SK-N-SH treated with all-trans-retinoic acid at 6 μM for 48 hours (cell line): ENCODE data around the gene FAM72A.

ENCODE experiments used
- ATAC-seq: fragments of 200-7000 bp; cut with Tn5 transposase; 3 replicates; pipeline ENCODE4 v1.9.1; 2020; ENCODE audit warnings: mild to moderate bottlenecking, moderate library complexity
- ARNTL ChIP-seq: fragments of 450-650 bp; formaldehyde crosslinking; IDR thresholded peaks from 2 replicates; pipeline ENCODE4 v1.5.0; 2020; ENCODE audit warnings: low read depth, mild to moderate bottlenecking, moderate library complexity, borderline replicate concordance
- BACH2 ChIP-seq: fragments of 250-450 bp; sonication (Bioruptor Pico); IDR thresholded peaks from 2 replicates; pipeline ENCODE4 v1.9.0; 2021; ENCODE audit warnings: mild to moderate bottlenecking, borderline replicate concordance
- ESRRG ChIP-seq: fragments of 250-450 bp; sonication (Bioruptor Pico); IDR thresholded peaks from 2 replicates; pipeline ENCODE4 v1.6.1; 2021; ENCODE audit warnings: mild to moderate bottlenecking
- GLIS3 ChIP-seq: fragments of 250-450 bp; sonication (Bioruptor Pico); IDR thresholded peaks from 2 replicates; pipeline ENCODE4 v1.5.0; 2020; ENCODE audit warnings: mild to moderate bottlenecking, moderate library complexity
- ISL1 ChIP-seq: fragments of 250-450 bp; sonication (Bioruptor Pico); IDR thresholded peaks from 2 replicates; pipeline ENCODE4 v2.1.2; 2022; ENCODE audit warnings: mild to moderate bottlenecking, moderate library complexity
- PPARA ChIP-seq: fragments of 250-450 bp; sonication (Bioruptor Pico); IDR thresholded peaks from 2 replicates; pipeline ENCODE4 v1.5.0; 2020; ENCODE audit warnings: mild to moderate bottlenecking, borderline replicate concordance
- RARB ChIP-seq: fragments of 250-450 bp; sonication (Bioruptor Pico); IDR thresholded peaks from 2 replicates; pipeline ENCODE4 v1.8.0; 2021; ENCODE audit warnings: mild to moderate bottlenecking, moderate library complexity
- SNAI2 ChIP-seq: fragments of 250-450 bp; sonication (Bioruptor Pico); IDR thresholded peaks from 2 replicates; pipeline ENCODE4 v1.5.0; 2020; ENCODE audit warnings: mild to moderate bottlenecking, moderate library complexity
- TCF4 ChIP-seq: fragments of 250-450 bp; sonication (Bioruptor Pico); IDR thresholded peaks from 2 replicates; pipeline ENCODE4 v1.8.0; 2021; ENCODE audit warnings: mild to moderate bottlenecking, moderate library complexity, borderline replicate concordance
- ZC3H10 ChIP-seq: fragments of 250-450 bp; sonication (Bioruptor Pico); IDR thresholded peaks from 2 replicates; pipeline ENCODE4 v1.5.1; 2021; ENCODE audit warnings: mild to moderate bottlenecking, moderate library complexity
- ZFP30 ChIP-seq: fragments of 450-650 bp; formaldehyde crosslinking; IDR thresholded peaks from 2 replicates; pipeline ENCODE4 v1.5.0; 2022; ENCODE audit warnings: mild to moderate bottlenecking, moderate library complexity
- ZNF565 ChIP-seq: fragments of 450-650 bp; formaldehyde crosslinking; conservative IDR thresholded peaks from 2 replicates; pipeline ENCODE4 v1.5.0; 2020; ENCODE audit warnings: low read depth, mild to moderate bottlenecking, moderate library complexity
- TF ChIP-seq, protein P1 (sequence below): fragments of 250-450 bp; sonication (Bioruptor Pico); IDR thresholded peaks from 2 replicates; pipeline ENCODE4 v1.5.0; 2020; ENCODE audit warnings: mild to moderate bottlenecking, moderate library complexity
- TF ChIP-seq, protein P2 (sequence below): fragments of 250-450 bp; sonication (Bioruptor Pico); IDR thresholded peaks from 2 replicates; pipeline ENCODE4 v1.8.0; 2020; ENCODE audit warnings: mild to moderate bottlenecking, moderate library complexity, borderline replicate concordance
- TF ChIP-seq, protein P3 (sequence below): fragments of 250-450 bp; sonication (Bioruptor Pico); IDR thresholded peaks from 2 replicates; pipeline ENCODE4 v1.5.1; 2021; ENCODE audit warnings: mild to moderate bottlenecking, moderate library complexity
- TF ChIP-seq, protein P4 (sequence below): fragments of 250-450 bp; sonication (Bioruptor Pico); IDR thresholded peaks from 2 replicates; pipeline ENCODE4 v1.8.0; 2021; ENCODE audit warnings: low read depth, mild to moderate bottlenecking, moderate library complexity, borderline replicate concordance
- TF ChIP-seq, protein P5 (sequence below): fragments of 250-450 bp; sonication (Bioruptor Pico); IDR thresholded peaks from 2 replicates; pipeline ENCODE4 v1.5.1; 2020; ENCODE audit warnings: low read depth, mild to moderate bottlenecking, moderate library complexity

Gene FAM72A

DNA sequence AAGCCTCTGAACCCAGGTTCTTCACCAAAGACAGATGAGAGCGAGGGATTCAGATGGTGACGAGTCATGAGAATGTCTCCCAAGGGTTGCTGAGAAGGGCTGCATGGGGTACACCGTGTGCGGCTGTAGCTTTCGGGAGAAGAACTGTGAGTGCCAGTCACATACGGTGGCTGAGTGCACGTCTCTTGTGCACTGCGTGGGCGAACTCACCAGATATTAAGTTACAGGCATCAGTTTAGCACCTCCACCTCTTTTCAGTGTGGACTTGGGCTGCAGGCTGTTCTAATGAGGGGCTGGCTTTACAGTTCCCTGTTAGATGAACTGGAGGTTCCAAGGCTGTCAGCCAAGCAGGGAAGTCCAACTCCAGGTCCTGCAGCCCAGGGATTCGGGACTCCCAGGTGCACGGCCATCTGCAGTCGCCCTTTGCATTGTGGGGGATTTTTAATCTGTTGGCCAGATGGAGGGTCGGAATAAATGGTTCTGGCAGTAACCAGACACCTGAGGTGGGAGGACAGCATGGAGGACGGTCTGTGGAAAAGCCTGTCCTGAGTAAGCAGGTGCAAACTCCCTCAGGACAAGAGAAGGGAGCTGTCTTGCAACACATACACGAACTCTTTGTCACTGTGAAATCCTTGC is 59.0 kb downstream of the FAM72A start:
- TF ChIP-seq, protein P1, sequence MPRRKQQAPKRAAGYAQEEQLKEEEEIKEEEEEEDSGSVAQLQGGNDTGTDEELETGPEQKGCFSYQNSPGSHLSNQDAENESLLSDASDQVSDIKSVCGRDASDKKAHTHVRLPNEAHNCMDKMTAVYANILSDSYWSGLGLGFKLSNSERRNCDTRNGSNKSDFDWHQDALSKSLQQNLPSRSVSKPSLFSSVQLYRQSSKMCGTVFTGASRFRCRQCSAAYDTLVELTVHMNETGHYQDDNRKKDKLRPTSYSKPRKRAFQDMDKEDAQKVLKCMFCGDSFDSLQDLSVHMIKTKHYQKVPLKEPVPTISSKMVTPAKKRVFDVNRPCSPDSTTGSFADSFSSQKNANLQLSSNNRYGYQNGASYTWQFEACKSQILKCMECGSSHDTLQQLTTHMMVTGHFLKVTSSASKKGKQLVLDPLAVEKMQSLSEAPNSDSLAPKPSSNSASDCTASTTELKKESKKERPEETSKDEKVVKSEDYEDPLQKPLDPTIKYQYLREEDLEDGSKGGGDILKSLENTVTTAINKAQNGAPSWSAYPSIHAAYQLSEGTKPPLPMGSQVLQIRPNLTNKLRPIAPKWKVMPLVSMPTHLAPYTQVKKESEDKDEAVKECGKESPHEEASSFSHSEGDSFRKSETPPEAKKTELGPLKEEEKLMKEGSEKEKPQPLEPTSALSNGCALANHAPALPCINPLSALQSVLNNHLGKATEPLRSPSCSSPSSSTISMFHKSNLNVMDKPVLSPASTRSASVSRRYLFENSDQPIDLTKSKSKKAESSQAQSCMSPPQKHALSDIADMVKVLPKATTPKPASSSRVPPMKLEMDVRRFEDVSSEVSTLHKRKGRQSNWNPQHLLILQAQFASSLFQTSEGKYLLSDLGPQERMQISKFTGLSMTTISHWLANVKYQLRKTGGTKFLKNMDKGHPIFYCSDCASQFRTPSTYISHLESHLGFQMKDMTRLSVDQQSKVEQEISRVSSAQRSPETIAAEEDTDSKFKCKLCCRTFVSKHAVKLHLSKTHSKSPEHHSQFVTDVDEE (CRISPR knock-in tag) = no peak
- no peak for TF ChIP-seq GLIS3 (CRISPR knock-in tag)
- no peak for TF ChIP-seq ESRRG (CRISPR knock-in tag)
- no peak for TF ChIP-seq ZNF565 (CRISPR knock-in tag)
- TF ChIP-seq, protein P2, sequence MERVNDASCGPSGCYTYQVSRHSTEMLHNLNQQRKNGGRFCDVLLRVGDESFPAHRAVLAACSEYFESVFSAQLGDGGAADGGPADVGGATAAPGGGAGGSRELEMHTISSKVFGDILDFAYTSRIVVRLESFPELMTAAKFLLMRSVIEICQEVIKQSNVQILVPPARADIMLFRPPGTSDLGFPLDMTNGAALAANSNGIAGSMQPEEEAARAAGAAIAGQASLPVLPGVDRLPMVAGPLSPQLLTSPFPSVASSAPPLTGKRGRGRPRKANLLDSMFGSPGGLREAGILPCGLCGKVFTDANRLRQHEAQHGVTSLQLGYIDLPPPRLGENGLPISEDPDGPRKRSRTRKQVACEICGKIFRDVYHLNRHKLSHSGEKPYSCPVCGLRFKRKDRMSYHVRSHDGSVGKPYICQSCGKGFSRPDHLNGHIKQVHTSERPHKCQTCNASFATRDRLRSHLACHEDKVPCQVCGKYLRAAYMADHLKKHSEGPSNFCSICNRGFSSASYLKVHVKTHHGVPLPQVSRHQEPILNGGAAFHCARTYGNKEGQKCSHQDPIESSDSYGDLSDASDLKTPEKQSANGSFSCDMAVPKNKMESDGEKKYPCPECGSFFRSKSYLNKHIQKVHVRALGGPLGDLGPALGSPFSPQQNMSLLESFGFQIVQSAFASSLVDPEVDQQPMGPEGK (CRISPR knock-in tag) = no peak
- TF ChIP-seq BACH2 = no peak
- no peak for TF ChIP-seq ARNTL
- no peak for TF ChIP-seq RARB (CRISPR knock-in tag)
- no peak for TF ChIP-seq ZC3H10 (CRISPR knock-in tag)
- TF ChIP-seq SNAI2 (CRISPR knock-in tag) = no peak
- no peak for TF ChIP-seq TCF4 (CRISPR knock-in tag)
- TF ChIP-seq, all 23 proteins: peak for 0
- no peak for ATAC-seq

DNA sequence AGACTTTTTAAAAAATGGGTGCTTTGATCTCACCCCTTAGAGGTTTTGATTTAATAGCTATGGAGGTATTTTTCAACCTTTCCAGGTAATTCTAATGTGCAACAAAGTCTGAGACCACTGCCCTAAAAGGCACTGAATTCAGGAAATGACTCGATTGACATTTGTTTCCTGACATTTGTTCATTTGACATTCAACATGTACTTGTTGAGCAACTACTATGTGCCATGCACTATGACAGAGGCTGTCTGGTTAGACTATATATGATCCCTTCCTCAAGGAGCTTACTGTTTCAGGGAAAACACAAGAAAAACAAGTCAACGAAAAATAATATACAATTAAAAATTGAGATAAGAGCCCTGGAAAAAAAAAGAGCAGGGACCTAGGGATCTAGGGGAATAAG is 59.9 kb downstream of the FAM72A start:
- no peak for TF ChIP-seq SNAI2 (CRISPR knock-in tag)
- TF ChIP-seq, protein P2 (CRISPR knock-in tag) = no peak
- TF ChIP-seq PPARA (CRISPR knock-in tag) = no peak
- no peak for TF ChIP-seq ISL1 (CRISPR knock-in tag)
- no peak for ATAC-seq

DNA sequence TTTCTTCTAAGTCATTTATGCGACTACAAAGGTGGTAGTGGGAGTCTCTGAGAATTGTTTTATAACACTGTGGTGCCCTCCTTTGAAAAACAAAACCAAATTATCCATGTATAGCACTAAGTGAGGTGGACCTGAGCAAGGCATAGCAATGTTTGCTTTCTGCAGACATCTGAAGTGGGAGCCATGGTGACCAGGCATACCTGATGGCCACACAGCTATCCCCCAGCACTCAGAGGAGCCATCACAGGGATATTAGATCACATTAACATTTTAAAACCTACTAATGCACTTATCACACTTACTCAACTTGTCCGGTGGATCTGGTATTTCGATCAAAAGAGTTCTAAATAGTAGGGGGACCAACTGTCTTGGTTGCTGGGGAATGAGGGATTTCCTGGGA is 60.6 kb downstream of the FAM72A start:
- no peak; the same call in 2 of the 3 replicates for ATAC-seq
- TF ChIP-seq PPARA (CRISPR knock-in tag) (no peak), SNAI2 (CRISPR knock-in tag) (no peak), RARB (CRISPR knock-in tag) (no peak), ZFP30 (CRISPR knock-in tag) (no peak)
- TF ChIP-seq, protein P3, sequence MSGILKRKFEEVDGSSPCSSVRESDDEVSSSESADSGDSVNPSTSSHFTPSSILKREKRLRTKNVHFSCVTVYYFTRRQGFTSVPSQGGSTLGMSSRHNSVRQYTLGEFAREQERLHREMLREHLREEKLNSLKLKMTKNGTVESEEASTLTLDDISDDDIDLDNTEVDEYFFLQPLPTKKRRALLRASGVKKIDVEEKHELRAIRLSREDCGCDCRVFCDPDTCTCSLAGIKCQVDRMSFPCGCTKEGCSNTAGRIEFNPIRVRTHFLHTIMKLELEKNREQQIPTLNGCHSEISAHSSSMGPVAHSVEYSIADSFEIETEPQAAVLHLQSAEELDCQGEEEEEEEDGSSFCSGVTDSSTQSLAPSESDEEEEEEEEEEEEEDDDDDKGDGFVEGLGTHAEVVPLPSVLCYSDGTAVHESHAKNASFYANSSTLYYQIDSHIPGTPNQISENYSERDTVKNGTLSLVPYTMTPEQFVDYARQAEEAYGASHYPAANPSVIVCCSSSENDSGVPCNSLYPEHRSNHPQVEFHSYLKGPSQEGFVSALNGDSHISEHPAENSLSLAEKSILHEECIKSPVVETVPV (CRISPR knock-in tag) = no peak
- TF ChIP-seq, protein P4, sequence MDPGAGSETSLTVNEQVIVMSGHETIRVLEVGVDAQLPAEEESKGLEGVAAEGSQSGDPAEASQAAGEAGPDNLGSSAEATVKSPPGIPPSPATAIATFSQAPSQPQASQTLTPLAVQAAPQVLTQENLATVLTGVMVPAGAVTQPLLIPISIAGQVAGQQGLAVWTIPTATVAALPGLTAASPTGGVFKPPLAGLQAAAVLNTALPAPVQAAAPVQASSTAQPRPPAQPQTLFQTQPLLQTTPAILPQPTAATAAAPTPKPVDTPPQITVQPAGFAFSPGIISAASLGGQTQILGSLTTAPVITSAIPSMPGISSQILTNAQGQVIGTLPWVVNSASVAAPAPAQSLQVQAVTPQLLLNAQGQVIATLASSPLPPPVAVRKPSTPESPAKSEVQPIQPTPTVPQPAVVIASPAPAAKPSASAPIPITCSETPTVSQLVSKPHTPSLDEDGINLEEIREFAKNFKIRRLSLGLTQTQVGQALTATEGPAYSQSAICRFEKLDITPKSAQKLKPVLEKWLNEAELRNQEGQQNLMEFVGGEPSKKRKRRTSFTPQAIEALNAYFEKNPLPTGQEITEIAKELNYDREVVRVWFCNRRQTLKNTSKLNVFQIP (CRISPR knock-in tag) = no peak
- TF ChIP-seq, protein P5, sequence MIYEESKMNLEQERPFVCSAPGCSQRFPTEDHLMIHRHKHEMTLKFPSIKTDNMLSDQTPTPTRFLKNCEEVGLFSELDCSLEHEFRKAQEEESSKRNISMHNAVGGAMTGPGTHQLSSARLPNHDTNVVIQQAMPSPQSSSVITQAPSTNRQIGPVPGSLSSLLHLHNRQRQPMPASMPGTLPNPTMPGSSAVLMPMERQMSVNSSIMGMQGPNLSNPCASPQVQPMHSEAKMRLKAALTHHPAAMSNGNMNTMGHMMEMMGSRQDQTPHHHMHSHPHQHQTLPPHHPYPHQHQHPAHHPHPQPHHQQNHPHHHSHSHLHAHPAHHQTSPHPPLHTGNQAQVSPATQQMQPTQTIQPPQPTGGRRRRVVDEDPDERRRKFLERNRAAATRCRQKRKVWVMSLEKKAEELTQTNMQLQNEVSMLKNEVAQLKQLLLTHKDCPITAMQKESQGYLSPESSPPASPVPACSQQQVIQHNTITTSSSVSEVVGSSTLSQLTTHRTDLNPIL (CRISPR knock-in tag) = no peak
